Osteocyte (in vitro differentiated cells): ENCODE data around the gene CHAC1. TPM values are rescaled to one million over a fixed set of nuclear protein-coding genes. Genes with fewer than 3 reads are reported as not detected.
A peak's percentile ranks its signal among the peaks of the same experiment; 100 is the strongest.

ENCODE experiments used
- DNase-seq: peaks from one replicate; pipeline ENCODE4 v3.0.0; 2021; ENCODE audit warnings: mixed read lengths; ENCODE audit not compliant: unreplicated experiment; ENCODE audit errors: extremely low spot score
- H3K27ac Mint-ChIP-seq: one replicate; pipeline ENCODE4 v1.8.0; 2021; ENCODE audit warnings: mild to moderate bottlenecking, mixed read lengths; ENCODE audit not compliant: unreplicated experiment
- H3K27me3 Mint-ChIP-seq: one replicate; pipeline ENCODE4 v1.8.0; 2021; ENCODE audit warnings: mixed read lengths; ENCODE audit not compliant: unreplicated experiment
- H3K36me3 Mint-ChIP-seq: one replicate; pipeline ENCODE4 v1.8.0; 2021; ENCODE audit warnings: mixed read lengths; ENCODE audit not compliant: unreplicated experiment
- H3K4me1 Mint-ChIP-seq: one replicate; pipeline ENCODE4 v1.8.0; 2021; ENCODE audit warnings: mixed read lengths; ENCODE audit not compliant: unreplicated experiment
- H3K4me3 Mint-ChIP-seq: one replicate; pipeline ENCODE4 v1.8.0; 2021; ENCODE audit warnings: mild to moderate bottlenecking, moderate library complexity, mixed read lengths; ENCODE audit not compliant: unreplicated experiment
- H3K9me3 Mint-ChIP-seq: one replicate; pipeline ENCODE4 v1.8.0; 2021; ENCODE audit warnings: mixed read lengths; ENCODE audit not compliant: unreplicated experiment
- CTCF ChIP-seq: fragments of 200-600 bp; sonication (generic); IDR thresholded peaks from 2 replicates; pipeline ENCODE4 v1.5.0; 2021; ENCODE audit warnings: antibody characterized with exemption, mild to moderate bottlenecking, moderate library complexity
- total RNA-seq: library from RNA; stranded (reverse); gene quantifications from 2 replicates; pipeline ENCODE4 v1.2.1, GENCODE V29; 2021

Gene CHAC1
- total RNA-seq, 1 donor from 2014 or later = 33.3 TPM

- H3K27me3 Mint-ChIP-seq = peaks cover 60% of the 10 kb centered on the region
- no peak overlapping the region for H3K27ac Mint-ChIP-seq
- TF ChIP-seq CTCF = no peak
- no peaks in the 10 kb centered on the region for H3K36me3 Mint-ChIP-seq
- peak overlapping the region; percentile 76 for H3K4me3 Mint-ChIP-seq
- H3K4me1 Mint-ChIP-seq = peaks cover 36% of the 10 kb centered on the region
- DNase-seq = no peak
- no peaks in the 10 kb centered on the region for H3K9me3 Mint-ChIP-seq
Measured at GRCh38 chr15:40927873-40928806, 25.1 kb upstream of the CHAC1 start.

- TF ChIP-seq CTCF = no peak
- H3K27me3 Mint-ChIP-seq = peaks cover 63% of the 10 kb centered on the region
- H3K36me3 Mint-ChIP-seq = no peaks in the 10 kb centered on the region
- H3K9me3 Mint-ChIP-seq = no peaks in the 10 kb centered on the region
- peak within 1 kb of the TSS; percentile 76 for H3K4me3 Mint-ChIP-seq
- no peak for DNase-seq
- peaks cover 36% of the 10 kb centered on the region for H3K4me1 Mint-ChIP-seq
- no peak within 1 kb of the TSS for H3K27ac Mint-ChIP-seq
Measured at GRCh38 chr15:40928821-40929659, 24.2 kb upstream of the CHAC1 start, which contains the start of gene DLL4. Gene DLL4, plus strand, starts transcription at chr15:40929340. Its CDS starts 329 bp downstream, at chr15:40929669.

- peaks cover 57% of the 10 kb centered on the region for H3K27me3 Mint-ChIP-seq
- H3K4me1 Mint-ChIP-seq = peaks cover 36% of the 10 kb centered on the region
- H3K9me3 Mint-ChIP-seq = no peaks in the 10 kb centered on the region
- no peak for TF ChIP-seq CTCF
- H3K4me3 Mint-ChIP-seq = peak overlapping the region; percentile 76
- H3K27ac Mint-ChIP-seq = no peak overlapping the region
- no peak for DNase-seq
- no peaks in the 10 kb centered on the region for H3K36me3 Mint-ChIP-seq
Measured at GRCh38 chr15:40929660-40930429, 23.4 kb upstream of the CHAC1 start.

- Mint-ChIP-seq H3K27ac (no peak overlapping the region), H3K27me3 (peaks cover 50% of the 10 kb centered on the region), H3K4me1 (peaks cover 36% of the 10 kb centered on the region), H3K4me3 (peak overlapping the region; percentile 76), H3K36me3 (no peaks in the 10 kb centered on the region), H3K9me3 (no peaks in the 10 kb centered on the region)
- DNase-seq = no peak
- TF ChIP-seq CTCF = peak; percentile 46
Measured at GRCh38 chr15:40930430-40931299, 22.6 kb upstream of the CHAC1 start.
